Neural progenitor cell (in vitro differentiated cells): ENCODE data around the gene VWF. TPM values are rescaled to one million over a fixed set of nuclear protein-coding genes. Genes with fewer than 3 reads are reported as not detected.
A peak's percentile ranks its signal among the peaks of the same experiment; 100 is the strongest.
"Not testable (repeated sequence)": the region's sequence is repeated elsewhere in the genome, so short reads cannot be mapped to it uniquely, and the experiment has no call there.

Source experiments
- DNase-seq: peaks from one replicate; pipeline ENCODE4 v3.0.0-alpha.2; 2016; ENCODE audit warnings: low spot score
- H2AFZ ChIP-seq: fragments of 200-600 bp; sonication (generic); replicated peaks from 2 replicates; pipeline ENCODE4 v1.6.1; 2016; ENCODE audit warnings: antibody characterized with exemption
- H3F3A ChIP-seq: fragments of 200-600 bp; sonication (generic); 2 replicates; pipeline ENCODE4 v1.6.1; 2016; ENCODE audit warnings: antibody characterized with exemption, low read depth
- H3K27ac ChIP-seq: fragments of 200-600 bp; sonication (generic); 2 replicates; pipeline ENCODE4 v1.5.1; 2016; ENCODE audit warnings: mild to moderate bottlenecking
- H3K27me3 ChIP-seq: fragments of 200-600 bp; sonication (generic); 2 replicates; pipeline ENCODE4 v1.6.1; 2016; ENCODE audit warnings: mild to moderate bottlenecking, moderate library complexity
- H3K36me3 ChIP-seq: fragments of 200-600 bp; sonication (generic); 2 replicates; pipeline ENCODE4 v1.5.1; 2016
- H3K4me1 ChIP-seq: fragments of 200-600 bp; sonication (generic); 2 replicates; pipeline ENCODE4 v1.6.1; 2016; ENCODE audit warnings: mixed run types
- H3K4me2 ChIP-seq: fragments of 200-600 bp; sonication (generic); 2 replicates; pipeline ENCODE4 v1.6.1; 2016
- H3K4me3 ChIP-seq: fragments of 200-600 bp; sonication (generic); 2 replicates; pipeline ENCODE4 v1.5.1; 2016
- H3K79me2 ChIP-seq: fragments of 200-600 bp; sonication (generic); 2 replicates; pipeline ENCODE4 v1.6.1; 2016; ENCODE audit warnings: low read depth
- H3K9ac ChIP-seq: fragments of 200-600 bp; sonication (generic); 2 replicates; pipeline ENCODE4 v1.6.1; 2016
- H3K9me3 ChIP-seq: fragments of 200-600 bp; sonication (generic); 2 replicates; pipeline ENCODE4 v1.5.1; 2016; ENCODE audit warnings: low read depth
- H4K20me1 ChIP-seq: fragments of 200-600 bp; sonication (generic); 2 replicates; pipeline ENCODE4 v1.6.1; 2016; ENCODE audit warnings: low read depth
- H3K27ac Mint-ChIP-seq: 3 replicates; pipeline ENCODE4 v1.8.0; 2021; ENCODE audit warnings: mixed read lengths
- H3K27me3 Mint-ChIP-seq: 2 replicates; pipeline ENCODE4 v1.8.0; 2022; ENCODE audit warnings: low read depth, mild to moderate bottlenecking, inconsistent platforms, moderate library complexity, mixed read lengths; ENCODE audit not compliant: insufficient read depth
- H3K36me3 Mint-ChIP-seq: 3 replicates; pipeline ENCODE4 v1.8.0; 2021; ENCODE audit warnings: mixed read lengths
- H3K4me1 Mint-ChIP-seq: 3 replicates; pipeline ENCODE4 v1.8.0; 2021; ENCODE audit warnings: mixed read lengths
- H3K4me3 Mint-ChIP-seq: 3 replicates; pipeline ENCODE4 v1.8.0; 2021; ENCODE audit warnings: mild to moderate bottlenecking, moderate library complexity, mixed read lengths
- H3K9me3 Mint-ChIP-seq: 3 replicates; pipeline ENCODE4 v1.8.0; 2020; ENCODE audit warnings: mixed read lengths
- EZH2 ChIP-seq: fragments of 200-600 bp; sonication (generic); IDR thresholded peaks from 2 replicates; pipeline ENCODE4 v1.6.1; 2017; ENCODE audit warnings: antibody characterized with exemption, mild to moderate bottlenecking, moderate library complexity
- EZH2phosphoT487 ChIP-seq: fragments of 200-600 bp; sonication (generic); IDR thresholded peaks from 2 replicates; pipeline ENCODE4 v1.6.1; 2017; ENCODE audit warnings: antibody characterized with exemption
- total RNA-seq: library from RNA; depleted of rRNA; stranded (reverse); fragments of >200 nt; gene quantifications from 2 replicates; pipeline ENCODE4 v1.2.3, GENCODE V29; 2015; ENCODE audit warnings: low replicate concordance
- TF ChIP-seq, protein P1 (sequence below): fragments of 200-600 bp; sonication (generic); IDR thresholded peaks from 2 replicates; pipeline ENCODE4 v1.5.1; 2017; ENCODE audit warnings: antibody characterized with exemption, mild to moderate bottlenecking

Gene VWF
- total RNA-seq, 1 donor from 2014 or later: 8.0 TPM

DNA sequence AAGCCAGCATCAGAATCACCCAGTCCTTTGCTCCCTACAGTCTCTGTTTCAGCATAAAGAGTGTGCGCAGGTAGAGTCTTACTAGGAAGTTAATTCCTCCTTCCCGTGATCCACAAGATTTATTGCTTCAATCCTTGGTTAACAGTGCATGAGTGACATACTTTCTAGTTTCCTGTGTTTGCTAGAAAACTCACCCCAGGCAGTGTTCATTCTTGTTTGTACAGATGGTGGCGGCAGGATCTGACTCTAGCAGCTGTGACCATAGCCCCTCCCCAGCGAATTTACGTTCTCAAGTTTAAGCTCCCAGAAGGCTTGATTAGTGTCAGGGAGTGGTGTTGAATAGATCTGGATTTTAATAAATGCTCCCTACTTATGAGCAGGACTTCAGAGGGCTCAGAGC, 103.5 kb downstream of the VWF start:
- H3K4me1 Mint-ChIP-seq: peaks cover 6% of the 10 kb centered on the region
- no peaks in the 10 kb centered on the region for H3K36me3 Mint-ChIP-seq
- Histone ChIP-seq H3K9me3 (no peaks in the 10 kb centered on the region), H4K20me1 (no peaks in the 10 kb centered on the region), H3K4me2 (no peak overlapping the region), H3K4me1 (no peaks in the 10 kb centered on the region), H3F3A (no peaks in the 10 kb centered on the region), H3K36me3 (no peaks in the 10 kb centered on the region), H2AFZ (no peak overlapping the region), H3K27me3 (no peaks in the 10 kb centered on the region), H3K27ac (no peak overlapping the region), H3K79me2 (no peaks in the 10 kb centered on the region), H3K4me3 (no peak overlapping the region), H3K9ac (no peak overlapping the region)
- peaks cover 7% of the 10 kb centered on the region for H3K27me3 Mint-ChIP-seq
- TF ChIP-seq EZH2 (no peak), EZH2phosphoT487 (no peak)
- TF ChIP-seq, protein P1, sequence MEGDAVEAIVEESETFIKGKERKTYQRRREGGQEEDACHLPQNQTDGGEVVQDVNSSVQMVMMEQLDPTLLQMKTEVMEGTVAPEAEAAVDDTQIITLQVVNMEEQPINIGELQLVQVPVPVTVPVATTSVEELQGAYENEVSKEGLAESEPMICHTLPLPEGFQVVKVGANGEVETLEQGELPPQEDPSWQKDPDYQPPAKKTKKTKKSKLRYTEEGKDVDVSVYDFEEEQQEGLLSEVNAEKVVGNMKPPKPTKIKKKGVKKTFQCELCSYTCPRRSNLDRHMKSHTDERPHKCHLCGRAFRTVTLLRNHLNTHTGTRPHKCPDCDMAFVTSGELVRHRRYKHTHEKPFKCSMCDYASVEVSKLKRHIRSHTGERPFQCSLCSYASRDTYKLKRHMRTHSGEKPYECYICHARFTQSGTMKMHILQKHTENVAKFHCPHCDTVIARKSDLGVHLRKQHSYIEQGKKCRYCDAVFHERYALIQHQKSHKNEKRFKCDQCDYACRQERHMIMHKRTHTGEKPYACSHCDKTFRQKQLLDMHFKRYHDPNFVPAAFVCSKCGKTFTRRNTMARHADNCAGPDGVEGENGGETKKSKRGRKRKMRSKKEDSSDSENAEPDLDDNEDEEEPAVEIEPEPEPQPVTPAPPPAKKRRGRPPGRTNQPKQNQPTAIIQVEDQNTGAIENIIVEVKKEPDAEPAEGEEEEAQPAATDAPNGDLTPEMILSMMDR: no peak
- H3K9me3 Mint-ChIP-seq: peaks cover 4% of the 10 kb centered on the region
- H3K4me3 Mint-ChIP-seq: no peak overlapping the region
- DNase-seq: no peak
- peak overlapping the region; percentile 74 for H3K27ac Mint-ChIP-seq

DNA sequence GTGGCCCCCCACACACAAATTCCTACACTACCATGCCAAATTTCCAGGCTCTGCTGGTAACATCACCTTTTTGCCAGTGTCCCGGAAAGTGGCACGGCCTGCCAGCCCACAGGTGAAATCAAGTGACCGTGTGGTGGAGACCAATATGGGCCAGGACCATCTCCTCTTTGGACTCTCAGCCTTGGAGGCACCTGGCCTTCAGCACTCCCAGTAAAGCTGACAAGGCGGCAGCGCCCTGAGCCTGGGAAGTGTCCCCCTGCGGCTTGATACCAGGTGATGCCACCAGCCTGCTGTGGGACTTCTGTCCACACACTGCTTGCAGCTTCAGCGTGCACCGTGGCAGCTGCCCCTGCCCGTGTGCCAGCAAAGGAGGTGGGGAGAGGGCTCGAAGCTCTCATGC, 104.0 kb downstream of the VWF start:
- H3K27me3 Mint-ChIP-seq, H3K4me1 ChIP-seq, H2AFZ ChIP-seq, H3K4me1 Mint-ChIP-seq, H3K36me3 ChIP-seq, H3K4me2 ChIP-seq, H3K27me3 ChIP-seq, H3K27ac ChIP-seq, H3F3A ChIP-seq, H3K79me2 ChIP-seq, H3K4me3 Mint-ChIP-seq, DNase-seq, H3K9me3 ChIP-seq, H3K9ac ChIP-seq, H3K4me3 ChIP-seq, H3K36me3 Mint-ChIP-seq, H4K20me1 ChIP-seq, H3K27ac Mint-ChIP-seq, H3K9me3 Mint-ChIP-seq: not testable (repeated sequence)

DNA sequence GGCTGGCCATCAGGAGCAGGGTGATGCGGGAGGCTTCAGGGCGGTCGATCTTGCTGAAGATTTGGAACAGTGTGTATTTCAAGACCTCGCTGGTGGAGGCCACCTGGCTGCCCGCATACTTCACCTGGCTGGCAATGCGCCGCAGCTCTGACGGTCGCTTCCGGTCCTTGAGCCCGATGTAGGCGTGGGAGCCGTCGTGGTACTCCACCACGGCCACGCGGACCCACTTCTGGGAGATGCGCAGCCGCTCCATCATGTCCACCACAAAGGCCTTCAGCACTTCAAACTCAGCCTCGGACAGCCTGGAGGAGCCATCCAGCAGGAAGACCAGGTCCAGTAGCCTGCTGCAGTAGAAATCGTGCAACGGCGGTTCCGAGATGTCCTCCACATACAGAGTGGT, 105.2 kb downstream of the VWF start:
- H3K27ac ChIP-seq, H3K79me2 ChIP-seq, H3K4me1 ChIP-seq, H3K4me1 Mint-ChIP-seq, H3K36me3 Mint-ChIP-seq, H2AFZ ChIP-seq, H3K27me3 Mint-ChIP-seq, H3F3A ChIP-seq, H3K9me3 Mint-ChIP-seq, H4K20me1 ChIP-seq, DNase-seq, H3K9me3 ChIP-seq, H3K4me3 ChIP-seq, H3K27me3 ChIP-seq, H3K27ac Mint-ChIP-seq, H3K36me3 ChIP-seq, H3K4me2 ChIP-seq, H3K4me3 Mint-ChIP-seq, H3K9ac ChIP-seq: not testable (repeated sequence)

DNA sequence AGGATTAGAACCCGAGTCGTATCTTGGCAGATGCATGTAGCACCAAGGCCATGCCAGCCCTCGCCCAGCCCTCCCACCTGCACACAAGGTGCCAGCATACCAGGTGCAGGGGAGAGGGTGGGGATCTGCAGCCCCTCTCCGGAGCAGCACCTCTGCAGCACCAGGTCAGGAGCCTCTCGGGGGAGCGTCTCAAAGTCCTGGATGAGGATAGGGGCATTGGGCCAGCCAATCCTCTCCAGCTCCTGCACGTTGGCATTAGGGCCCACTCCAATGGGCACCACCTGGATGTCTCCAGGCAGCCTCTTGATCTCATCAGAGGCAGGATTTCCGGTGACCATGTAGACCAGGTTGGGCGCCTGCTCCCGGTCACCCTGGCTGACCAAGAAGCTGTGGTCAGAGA, 106.2 kb downstream of the VWF start:
- TF ChIP-seq EZH2 (no peak), EZH2phosphoT487 (no peak)
- TF ChIP-seq, protein P1: no peak
- H3K4me2 ChIP-seq: no peak overlapping the region
- H3K9me3 ChIP-seq: no peaks in the 10 kb centered on the region
- no peak overlapping the region for H2AFZ ChIP-seq
- H3K79me2 ChIP-seq: no peaks in the 10 kb centered on the region
- no peaks in the 10 kb centered on the region for H3K27me3 ChIP-seq
- no peaks in the 10 kb centered on the region for H3F3A ChIP-seq
- H3K36me3 ChIP-seq: no peaks in the 10 kb centered on the region
- Mint-ChIP-seq H3K27me3 (peaks cover 4% of the 10 kb centered on the region), H3K4me3 (no peak overlapping the region), H3K27ac (no peak overlapping the region), H3K9me3 (no peaks in the 10 kb centered on the region), H3K4me1 (peaks cover 6% of the 10 kb centered on the region), H3K36me3 (no peaks in the 10 kb centered on the region)
- no peaks in the 10 kb centered on the region for H3K4me1 ChIP-seq
- H3K4me3 ChIP-seq: no peak overlapping the region
- H3K27ac ChIP-seq: no peak overlapping the region
- no peaks in the 10 kb centered on the region for H4K20me1 ChIP-seq
- H3K9ac ChIP-seq: no peak overlapping the region
- no peak for DNase-seq
